SK-N-SH (cell line): ENCODE data around the gene WDR91.

ENCODE experiments used
- CTCF ChIP-seq: fragments of 200-600 bp; sonication (generic); IDR thresholded peaks from 2 replicates; pipeline ENCODE4 v1.6.1; 2017; ENCODE audit warnings: antibody characterized with exemption, mild to moderate bottlenecking, moderate library complexity
- JUND ChIP-seq: IDR thresholded peaks from 2 replicates; pipeline ENCODE4 v1.4.0; 2012
- MAX ChIP-seq: IDR thresholded peaks from 2 replicates; pipeline ENCODE4 v1.4.0; 2012; ENCODE audit warnings: low read depth
- POLR2AphosphoS5 ChIP-seq: IDR thresholded peaks from 2 replicates; pipeline ENCODE4 v1.6.1; 2012; ENCODE audit warnings: low read depth, low read length

- no peak for TF ChIP-seq CTCF
- no peak for TF ChIP-seq MAX
- no peak for TF ChIP-seq POLR2AphosphoS5
- no peak for TF ChIP-seq JUND
Observed at GRCh38 chr7:135206941-135207391, 4.4 kb downstream of the WDR91 start.
